ENCODE results near the gene TGM2.

Gene TGM2

DNA sequence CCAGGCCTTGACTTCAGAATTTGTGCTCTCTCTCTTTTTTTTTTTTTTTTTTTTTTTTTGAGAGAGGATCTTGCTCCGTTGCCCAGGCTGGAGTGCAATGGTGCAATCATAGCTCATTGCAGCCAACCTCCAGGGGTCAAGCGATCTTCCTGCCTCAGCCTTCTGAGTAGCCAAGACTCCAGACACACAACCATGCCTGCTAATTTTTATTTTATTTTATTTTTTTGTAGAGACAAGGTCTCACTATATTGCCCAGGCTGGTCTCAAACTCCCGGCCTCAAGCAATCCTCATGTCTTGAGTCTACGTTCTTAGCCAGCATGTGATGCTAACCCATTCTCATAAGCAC lies 19.4 kb downstream of the TGM2 start:
- Histone ChIP-seq H3K27ac (ENCODE audit: low read depth, low read length) (no peak overlapping the region), H3K36me3 (ENCODE audit: insufficient read depth, low read length) (peaks cover 32% of the 10 kb centered on the region), H3K9ac (ENCODE audit: low read length) (no peak overlapping the region), H3K27me3 (ENCODE audit: control insufficient read depth in 1 of 2, insufficient read depth in 2 of 2, low read length in 2 of 2) (no peaks in the 10 kb centered on the region), H3K4me3 (ENCODE audit: low read depth in 1 of 2, low read length in 2 of 2) (no peak overlapping the region), H3K4me1 (ENCODE audit: insufficient read depth, low read length) (peaks cover 24% of the 10 kb centered on the region), H3K9me3 (ENCODE audit: low read length) (no peaks in the 10 kb centered on the region)

DNA sequence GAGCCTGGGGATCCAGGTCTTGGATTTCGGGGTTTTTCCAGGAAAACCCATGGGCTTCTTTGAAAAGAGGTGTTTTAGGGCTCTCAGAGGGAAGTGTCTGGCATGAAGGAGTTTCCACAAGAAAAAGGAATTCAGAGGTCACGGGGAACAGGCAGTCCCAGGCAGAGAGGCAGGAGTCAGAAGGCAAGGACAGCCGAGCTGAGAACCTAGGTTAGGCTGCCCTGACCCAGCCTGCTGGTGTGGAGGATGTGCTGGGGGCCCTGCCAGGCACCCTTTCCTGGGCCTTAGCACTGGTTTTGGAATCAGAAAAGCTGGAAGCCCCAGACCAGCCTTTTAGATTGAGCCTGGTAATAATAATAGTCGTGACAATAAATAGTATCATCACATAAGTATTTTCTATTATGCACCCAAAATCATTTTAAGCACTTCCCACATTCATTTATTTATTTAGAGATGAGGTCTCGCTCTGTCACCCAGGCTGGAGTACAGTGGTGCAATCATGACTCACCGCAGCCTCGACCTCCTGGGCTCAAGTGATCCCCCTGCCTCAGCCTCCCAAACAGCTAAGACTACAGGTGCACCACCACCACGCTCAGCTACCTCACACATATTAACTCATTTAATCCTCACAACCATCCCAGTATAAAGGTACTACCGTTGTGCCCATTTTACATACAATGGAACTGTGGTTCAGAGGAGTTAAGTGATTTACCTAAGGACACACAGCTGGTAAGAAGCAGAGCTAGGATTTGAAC lies 19.9 kb downstream of the TGM2 start:
- no peaks in the 10 kb centered on the region for H3K9me3 ChIP-seq (ENCODE audit: low read length)
- H3K4me3 ChIP-seq (ENCODE audit: low read depth in 1 of 2, low read length in 2 of 2), result no peak overlapping the region
- H3K9ac ChIP-seq (ENCODE audit: low read length), result no peak overlapping the region
- peaks cover 30% of the 10 kb centered on the region for H3K36me3 ChIP-seq (ENCODE audit: insufficient read depth, low read length)
- H3K27me3 ChIP-seq (ENCODE audit: control insufficient read depth in 1 of 2, insufficient read depth in 2 of 2, low read length in 2 of 2), result no peaks in the 10 kb centered on the region
- H3K27ac ChIP-seq (ENCODE audit: low read depth, low read length), result no peak overlapping the region
- H3K4me1 ChIP-seq (ENCODE audit: insufficient read depth, low read length), result peaks cover 24% of the 10 kb centered on the region

DNA sequence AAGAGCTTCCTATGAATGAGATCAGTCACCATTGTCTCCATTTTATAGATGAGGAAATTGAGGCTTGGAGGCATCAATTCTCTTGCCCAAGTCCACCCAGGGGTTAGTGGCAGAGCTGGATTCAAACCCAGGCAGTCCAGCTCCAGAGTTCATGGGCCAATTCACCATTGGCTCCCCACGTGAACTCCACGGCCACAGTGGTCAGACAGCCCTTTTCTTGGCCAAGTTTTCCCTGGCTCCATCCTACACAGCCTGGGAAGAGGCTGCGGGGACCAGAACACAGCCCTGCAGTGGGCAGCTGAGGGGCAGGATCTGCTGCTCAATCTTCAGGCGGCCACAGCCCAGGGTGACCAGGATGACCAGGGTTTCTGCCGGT lies 20.5 kb downstream of the TGM2 start:
- Histone ChIP-seq H3K27me3 (ENCODE audit: control insufficient read depth in 1 of 2, insufficient read depth in 2 of 2, low read length in 2 of 2) (no peaks in the 10 kb centered on the region), H3K9me3 (ENCODE audit: low read length) (no peaks in the 10 kb centered on the region), H3K36me3 (ENCODE audit: insufficient read depth, low read length) (peaks cover 30% of the 10 kb centered on the region), H3K27ac (ENCODE audit: low read depth, low read length) (no peak overlapping the region), H3K4me1 (ENCODE audit: insufficient read depth, low read length) (peaks cover 24% of the 10 kb centered on the region), H3K9ac (ENCODE audit: low read length) (no peak overlapping the region), H3K4me3 (ENCODE audit: low read depth in 1 of 2, low read length in 2 of 2) (no peak overlapping the region)

DNA sequence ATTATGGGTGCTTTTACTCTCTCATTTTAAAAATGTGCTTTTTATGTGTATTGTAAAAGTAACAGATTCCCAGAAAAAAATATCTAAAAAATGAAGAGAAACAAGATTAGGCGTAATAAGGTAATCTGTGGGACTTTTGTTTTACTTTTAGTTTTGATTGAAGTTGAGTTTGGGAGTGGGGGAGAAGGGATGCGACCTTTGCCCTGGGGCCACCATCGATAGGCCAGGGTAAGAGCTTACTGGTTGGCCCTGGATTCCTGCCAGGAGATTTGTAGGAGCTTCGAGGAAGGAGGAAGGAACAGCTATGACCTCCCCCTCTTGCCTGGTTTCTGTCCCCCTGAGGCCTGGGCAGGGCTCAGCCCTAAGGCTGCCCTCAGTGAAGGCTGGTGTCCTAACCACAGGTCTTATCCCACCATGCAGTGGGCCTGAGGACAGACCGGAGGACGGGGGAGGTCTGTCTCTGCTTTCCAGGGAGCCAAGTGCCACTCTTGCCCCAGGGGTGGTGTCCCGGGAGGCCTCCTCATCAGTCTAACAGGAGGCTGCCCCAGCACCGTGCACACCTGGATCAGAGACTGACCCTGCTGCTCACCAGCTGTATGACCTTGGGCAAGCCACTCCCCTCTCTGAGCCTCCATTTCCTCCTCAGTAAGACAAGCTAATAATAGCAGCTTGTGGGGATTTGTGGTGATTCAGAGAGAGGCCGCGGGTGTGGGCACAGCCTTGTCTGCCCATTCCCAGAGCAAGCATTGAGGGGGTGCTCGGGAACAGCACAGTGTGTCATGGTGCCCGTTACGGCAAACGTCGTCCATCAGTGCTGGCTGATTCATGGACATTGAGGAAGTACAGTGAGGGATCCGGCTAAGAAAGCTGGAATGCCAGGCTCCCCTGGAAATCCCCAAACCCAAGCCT lies 21.2 kb downstream of the TGM2 start:
- Histone ChIP-seq H3K36me3 (ENCODE audit: insufficient read depth, low read length) (peaks cover 37% of the 10 kb centered on the region), H3K27ac (ENCODE audit: low read depth, low read length) (no peak overlapping the region), H3K4me1 (ENCODE audit: insufficient read depth, low read length) (peaks cover 24% of the 10 kb centered on the region), H3K9me3 (ENCODE audit: low read length) (no peaks in the 10 kb centered on the region), H3K27me3 (ENCODE audit: control insufficient read depth in 1 of 2, insufficient read depth in 2 of 2, low read length in 2 of 2) (no peaks in the 10 kb centered on the region), H3K9ac (ENCODE audit: low read length) (no peak overlapping the region), H3K4me3 (ENCODE audit: low read depth in 1 of 2, low read length in 2 of 2) (no peak overlapping the region)

DNA sequence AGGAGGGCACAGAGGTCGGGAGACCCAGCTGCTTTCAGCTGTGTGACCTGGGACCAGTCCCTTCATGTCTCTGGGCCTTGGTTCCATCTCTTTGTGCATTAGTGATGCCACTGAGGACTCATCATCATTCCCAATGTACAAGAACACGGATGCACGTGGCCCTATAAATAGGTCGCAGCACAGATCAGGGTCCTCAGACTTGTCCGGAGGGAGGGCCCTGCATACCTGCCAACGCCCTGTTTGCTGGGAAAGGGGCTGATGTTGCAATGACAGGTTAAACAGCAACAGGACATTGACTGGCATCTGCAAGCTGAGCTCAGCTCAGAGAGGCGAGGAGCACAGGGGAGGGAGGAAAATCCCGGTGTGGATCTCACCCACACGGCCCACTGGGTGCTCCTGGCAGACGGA lies 21.8 kb downstream of the TGM2 start:
- Histone ChIP-seq H3K9me3 (ENCODE audit: low read length) (no peaks in the 10 kb centered on the region), H3K9ac (ENCODE audit: low read length) (no peak overlapping the region), H3K4me3 (ENCODE audit: low read depth in 1 of 2, low read length in 2 of 2) (no peak overlapping the region), H3K27ac (ENCODE audit: low read depth, low read length) (no peak overlapping the region), H3K27me3 (ENCODE audit: control insufficient read depth in 1 of 2, insufficient read depth in 2 of 2, low read length in 2 of 2) (no peaks in the 10 kb centered on the region), H3K36me3 (ENCODE audit: insufficient read depth, low read length) (peaks cover 40% of the 10 kb centered on the region), H3K4me1 (ENCODE audit: insufficient read depth, low read length) (peaks cover 24% of the 10 kb centered on the region)

DNA sequence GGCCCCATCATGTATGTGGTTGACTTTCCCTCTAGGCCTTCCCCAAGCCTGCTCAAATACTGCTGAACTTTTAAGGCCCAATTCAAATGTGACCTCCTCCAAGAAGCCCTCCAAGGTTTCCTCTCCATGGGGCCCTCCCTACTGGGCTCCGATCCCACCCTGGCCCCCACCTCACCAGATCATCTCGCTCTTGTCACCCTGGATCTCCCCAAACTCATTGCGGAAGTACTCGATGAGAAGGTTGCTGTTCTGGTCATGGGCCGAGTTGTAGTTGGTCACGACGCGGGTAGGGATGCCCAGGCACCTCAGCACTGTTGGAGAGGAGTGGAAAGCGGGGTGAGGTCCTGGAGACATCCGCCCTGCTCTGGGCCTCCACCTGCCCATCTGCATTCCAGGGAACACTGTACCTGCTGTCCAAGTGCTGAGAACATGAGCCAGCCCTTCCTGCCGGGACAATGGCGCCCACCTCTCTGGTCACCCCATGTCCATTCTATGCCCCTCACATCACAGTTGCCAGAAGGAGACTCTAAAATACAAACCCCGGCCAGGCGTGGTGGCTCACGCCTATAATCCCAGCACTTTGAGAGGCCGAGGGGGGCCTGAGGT lies 23.1 kb downstream of the TGM2 start:
- Histone ChIP-seq H3K9me3 (ENCODE audit: low read length) (no peaks in the 10 kb centered on the region), H3K36me3 (ENCODE audit: insufficient read depth, low read length) (peaks cover 42% of the 10 kb centered on the region), H3K27ac (ENCODE audit: low read depth, low read length) (no peak overlapping the region), H3K4me1 (ENCODE audit: insufficient read depth, low read length) (peaks cover 24% of the 10 kb centered on the region), H3K4me3 (ENCODE audit: low read depth in 1 of 2, low read length in 2 of 2) (no peak overlapping the region), H3K27me3 (ENCODE audit: control insufficient read depth in 1 of 2, insufficient read depth in 2 of 2, low read length in 2 of 2) (no peaks in the 10 kb centered on the region), H3K9ac (ENCODE audit: low read length) (no peak overlapping the region)

DNA sequence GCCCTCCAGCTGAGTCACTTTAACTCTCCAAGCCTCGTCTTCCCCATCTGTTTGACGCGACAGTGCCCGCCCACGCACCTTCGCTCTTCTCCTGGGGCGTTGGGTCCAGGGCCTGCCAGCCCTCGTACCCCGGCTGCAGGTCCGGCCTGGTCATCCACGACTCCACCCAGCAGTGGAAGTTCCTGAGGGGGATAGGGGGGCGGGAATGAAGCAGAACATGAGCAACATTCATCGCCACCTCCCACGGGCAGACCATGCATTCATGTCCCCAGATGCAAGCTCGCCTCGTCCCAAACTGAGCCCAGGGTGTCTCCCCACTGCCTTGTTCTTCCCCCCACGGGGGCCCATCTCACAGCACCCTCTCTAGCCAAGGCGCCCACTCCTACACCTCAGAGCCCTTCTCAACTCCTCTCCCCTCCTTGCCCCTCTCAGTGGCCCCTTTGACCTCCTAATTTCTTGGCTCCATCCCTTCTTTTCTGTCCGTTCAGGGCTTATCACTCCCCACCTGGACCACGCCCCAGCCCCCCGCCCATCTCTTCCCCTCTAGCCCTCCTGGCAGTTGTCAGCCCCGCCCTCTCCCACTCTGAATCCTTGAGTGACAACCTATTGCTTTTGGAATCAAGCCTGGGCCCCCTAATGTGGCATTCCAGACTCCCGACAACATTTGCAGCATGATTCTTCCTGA lies 23.7 kb downstream of the TGM2 start:
- no peak overlapping the region for H3K9ac ChIP-seq (ENCODE audit: low read length)
- peaks cover 24% of the 10 kb centered on the region for H3K4me1 ChIP-seq (ENCODE audit: insufficient read depth, low read length)
- H3K36me3 ChIP-seq (ENCODE audit: insufficient read depth, low read length), result peaks cover 36% of the 10 kb centered on the region
- H3K4me3 ChIP-seq (ENCODE audit: low read depth in 1 of 2, low read length in 2 of 2), result no peak overlapping the region
- no peaks in the 10 kb centered on the region for H3K9me3 ChIP-seq (ENCODE audit: low read length)
- no peak overlapping the region for H3K27ac ChIP-seq (ENCODE audit: low read depth, low read length)
- H3K27me3 ChIP-seq (ENCODE audit: control insufficient read depth in 1 of 2, insufficient read depth in 2 of 2, low read length in 2 of 2), result no peaks in the 10 kb centered on the region

DNA sequence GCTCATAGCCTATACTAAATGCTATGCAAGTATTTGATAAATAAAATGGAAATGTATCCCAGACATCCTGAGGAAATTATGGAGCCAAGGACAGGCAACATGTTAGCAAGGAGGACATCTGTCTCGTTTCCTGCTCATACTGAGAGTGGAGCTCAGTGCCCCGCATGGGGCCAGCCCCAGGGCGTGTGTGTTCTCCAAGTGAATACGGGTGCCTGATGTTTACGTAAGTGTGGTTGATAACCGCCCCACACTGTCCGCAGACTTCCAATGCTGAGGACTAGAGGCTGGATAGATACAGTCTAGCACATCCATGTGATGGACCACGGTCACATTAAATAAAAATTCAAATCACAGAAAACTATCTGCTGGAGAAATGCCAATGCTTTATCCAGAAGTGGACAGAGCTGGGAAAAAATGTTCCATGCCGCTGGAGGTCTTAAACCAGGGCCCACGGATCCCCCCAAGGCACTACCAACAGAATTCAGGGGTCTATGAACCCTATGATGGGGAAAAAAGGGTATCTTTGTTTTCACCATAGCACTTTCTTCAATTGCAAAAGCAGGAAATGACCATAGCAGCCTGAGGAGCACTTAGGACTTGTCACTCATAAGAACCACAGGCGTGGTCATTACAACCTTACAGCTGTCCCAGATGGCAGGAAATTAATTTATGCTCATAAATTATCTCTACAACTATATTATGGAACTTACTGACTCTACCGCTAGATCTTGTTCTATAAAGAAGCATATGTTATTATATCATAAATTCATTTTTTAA lies 24.9 kb downstream of the TGM2 start:
- no peak overlapping the region for H3K9ac ChIP-seq (ENCODE audit: low read length)
- no peaks in the 10 kb centered on the region for H3K9me3 ChIP-seq (ENCODE audit: low read length)
- no peak overlapping the region for H3K27ac ChIP-seq (ENCODE audit: low read depth, low read length)
- peaks cover 31% of the 10 kb centered on the region for H3K36me3 ChIP-seq (ENCODE audit: insufficient read depth, low read length)
- H3K4me1 ChIP-seq (ENCODE audit: insufficient read depth, low read length), result peaks cover 20% of the 10 kb centered on the region
- H3K4me3 ChIP-seq (ENCODE audit: low read depth in 1 of 2, low read length in 2 of 2), result no peak overlapping the region
- no peaks in the 10 kb centered on the region for H3K27me3 ChIP-seq (ENCODE audit: control insufficient read depth in 1 of 2, insufficient read depth in 2 of 2, low read length in 2 of 2)

DNA sequence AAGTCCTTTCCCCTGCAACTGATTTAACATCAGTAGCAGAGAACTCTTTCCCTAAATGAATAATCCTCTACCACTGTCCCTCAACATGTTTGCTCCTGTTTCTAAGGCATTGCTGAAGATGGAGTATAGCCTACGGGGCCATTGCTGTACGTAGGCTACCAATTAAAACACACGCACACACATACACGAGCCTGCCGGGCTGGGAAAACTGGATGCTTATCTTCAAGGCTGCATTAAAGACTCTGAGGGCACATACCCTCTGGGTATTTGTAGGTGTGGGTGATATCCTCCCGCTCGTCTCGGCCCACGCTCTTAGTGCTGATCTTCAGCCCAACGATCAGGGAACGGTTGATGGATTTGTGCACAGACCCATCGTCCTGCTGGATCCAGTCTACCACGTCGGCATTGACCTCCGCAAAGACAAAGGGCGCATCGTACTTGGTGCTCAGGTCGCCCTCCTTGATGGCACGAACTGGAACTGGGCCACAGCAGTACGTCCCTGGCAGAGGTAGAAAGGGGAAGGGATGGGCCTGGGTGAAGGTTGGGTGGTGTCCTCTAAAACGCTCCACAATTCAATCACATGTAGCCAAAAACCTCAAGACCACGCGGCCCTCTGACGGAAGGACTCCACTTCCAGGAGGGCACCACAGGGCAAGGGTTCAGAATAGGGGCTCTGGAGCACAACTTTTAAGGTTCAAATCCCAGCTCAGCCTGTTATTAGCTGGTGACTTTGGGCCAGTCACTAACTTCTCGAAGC lies 25.7 kb downstream of the TGM2 start:
- Histone ChIP-seq H3K27ac (ENCODE audit: low read depth, low read length) (no peak overlapping the region), H3K4me3 (ENCODE audit: low read depth in 1 of 2, low read length in 2 of 2) (no peak overlapping the region), H3K4me1 (ENCODE audit: insufficient read depth, low read length) (peaks cover 12% of the 10 kb centered on the region), H3K9ac (ENCODE audit: low read length) (no peak overlapping the region), H3K36me3 (ENCODE audit: insufficient read depth, low read length) (peaks cover 31% of the 10 kb centered on the region), H3K9me3 (ENCODE audit: low read length) (no peaks in the 10 kb centered on the region), H3K27me3 (ENCODE audit: control insufficient read depth in 1 of 2, insufficient read depth in 2 of 2, low read length in 2 of 2) (no peaks in the 10 kb centered on the region)

DNA sequence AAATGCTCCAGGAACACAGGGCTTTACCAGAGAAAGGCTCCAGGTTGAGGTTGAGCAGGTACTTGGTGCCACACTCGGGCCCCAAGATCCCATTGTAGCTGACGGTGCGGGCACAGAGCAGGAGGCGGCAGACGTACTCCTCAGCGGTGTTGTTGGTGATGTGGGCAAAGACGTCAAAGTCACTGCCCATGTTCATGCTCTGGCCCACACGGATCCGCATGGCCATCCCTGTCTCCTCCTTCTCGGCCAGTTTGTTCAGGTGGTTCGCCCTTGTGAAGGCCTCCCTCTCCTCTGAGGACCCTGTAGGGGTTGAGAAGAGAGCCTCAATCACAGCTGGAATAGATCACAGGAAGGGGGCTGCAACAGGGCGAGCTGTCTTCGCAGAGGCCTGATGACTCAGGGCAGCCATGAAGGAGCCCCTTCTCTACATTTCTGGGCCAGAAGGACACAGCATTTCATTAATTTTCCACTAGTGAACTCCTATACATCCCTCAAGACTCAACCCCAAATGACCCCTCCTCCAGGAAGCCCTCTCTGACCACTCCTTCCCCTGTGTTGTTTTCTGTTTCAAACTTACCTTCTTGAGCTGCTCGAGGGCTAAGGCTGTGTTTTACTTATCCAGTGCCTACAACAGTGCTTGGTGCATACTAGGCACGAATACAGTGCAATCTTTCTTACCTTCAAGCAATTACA lies 26.8 kb downstream of the TGM2 start:
- H3K4me3 ChIP-seq (ENCODE audit: low read depth in 1 of 2, low read length in 2 of 2), result no peak overlapping the region
- H3K36me3 ChIP-seq (ENCODE audit: insufficient read depth, low read length), result peaks cover 31% of the 10 kb centered on the region
- no peak overlapping the region for H3K27ac ChIP-seq (ENCODE audit: low read depth, low read length)
- no peak overlapping the region for H3K9ac ChIP-seq (ENCODE audit: low read length)
- peaks cover 1% of the 10 kb centered on the region for H3K4me1 ChIP-seq (ENCODE audit: insufficient read depth, low read length)
- no peaks in the 10 kb centered on the region for H3K27me3 ChIP-seq (ENCODE audit: control insufficient read depth in 1 of 2, insufficient read depth in 2 of 2, low read length in 2 of 2)
- no peaks in the 10 kb centered on the region for H3K9me3 ChIP-seq (ENCODE audit: low read length)

Measured in muscle layer of colon (tissue), 2 donors.